ENCODE measurements around the gene MYO10. TPM values are rescaled to one million over a fixed set of nuclear protein-coding genes. Genes with fewer than 3 reads are reported as not detected.

The MYO10 gene
- total and polyA plus RNA-seq, 2 of the 8 experiments (the other 6 are each of a cell fraction or from before 2014, with no cell fraction given), result 21.5 to 107 TPM

DNA sequence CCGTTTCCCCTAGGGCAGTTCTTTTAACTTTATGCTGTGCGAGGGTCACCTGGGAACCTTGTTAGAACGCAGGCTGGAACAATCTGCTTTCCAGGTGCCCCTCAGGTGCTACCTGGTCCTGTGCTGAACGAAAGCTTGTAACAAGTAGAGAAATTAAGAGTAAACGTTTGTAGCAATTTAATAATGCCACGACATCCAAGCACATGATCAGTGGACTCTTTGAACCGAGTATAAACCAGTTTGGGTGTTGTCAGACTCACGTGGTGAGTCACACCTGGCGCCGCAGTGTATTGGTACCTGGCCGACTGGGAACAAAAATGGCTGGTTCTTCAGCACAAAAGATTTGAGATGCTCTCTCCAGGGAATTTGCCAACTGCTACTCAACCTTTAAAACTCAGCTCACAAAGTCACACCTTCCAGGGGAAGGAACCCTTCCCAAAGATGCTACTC, 926 bp upstream of the MYO10 start (continued):
- no peak for TF ChIP-seq SIX5 (IDR thresholded peaks at IDR 0.05; ENCODE audit: low read depth, low read length)
- no peak for TF ChIP-seq RNF2 (IDR thresholded peaks at IDR 0.05; ENCODE audit: borderline replicate concordance, low read depth, low read length, missing control alignments, poor library complexity, severe bottlenecking)
- no peak for TF ChIP-seq POU5F1 (IDR thresholded peaks at IDR 0.05; ENCODE audit: low read depth, low read length)
- peak; percentile 34 for TF ChIP-seq EZH2 (IDR thresholded peaks at IDR 0.05; ENCODE audit: low read depth, low read length, severe bottlenecking)
- TF ChIP-seq FOSL1 (IDR thresholded peaks at IDR 0.05; ENCODE audit: insufficient read depth, low read depth, low read length), result no peak
- TF ChIP-seq, protein P1, sequence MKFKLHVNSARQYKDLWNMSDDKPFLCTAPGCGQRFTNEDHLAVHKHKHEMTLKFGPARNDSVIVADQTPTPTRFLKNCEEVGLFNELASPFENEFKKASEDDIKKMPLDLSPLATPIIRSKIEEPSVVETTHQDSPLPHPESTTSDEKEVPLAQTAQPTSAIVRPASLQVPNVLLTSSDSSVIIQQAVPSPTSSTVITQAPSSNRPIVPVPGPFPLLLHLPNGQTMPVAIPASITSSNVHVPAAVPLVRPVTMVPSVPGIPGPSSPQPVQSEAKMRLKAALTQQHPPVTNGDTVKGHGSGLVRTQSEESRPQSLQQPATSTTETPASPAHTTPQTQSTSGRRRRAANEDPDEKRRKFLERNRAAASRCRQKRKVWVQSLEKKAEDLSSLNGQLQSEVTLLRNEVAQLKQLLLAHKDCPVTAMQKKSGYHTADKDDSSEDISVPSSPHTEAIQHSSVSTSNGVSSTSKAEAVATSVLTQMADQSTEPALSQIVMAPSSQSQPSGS (IDR thresholded peaks at IDR 0.05; ENCODE audit: low read length), result no peak
- no peak for TF ChIP-seq ASH2L (IDR thresholded peaks at IDR 0.05; ENCODE audit: low read length)
- TF ChIP-seq KDM5A (IDR thresholded peaks at IDR 0.05; ENCODE audit: low read length), result no peak
